ENCODE measurements around the gene PTPRN.
"Not testable (repeated sequence)": the region's sequence is repeated elsewhere in the genome, so short reads cannot be mapped to it uniquely, and the experiment has no call there.

- not testable (repeated sequence) for TF ChIP-seq ATF3 (IDR thresholded peaks at IDR 0.05; ENCODE audit: insufficient read depth, low read depth, low read length); YY1 (IDR thresholded peaks at IDR 0.05; ENCODE audit: low read depth, low read length); USF2 (IDR thresholded peaks at IDR 0.05; ENCODE audit: low read length); CTCF (IDR thresholded peaks at IDR 0.05; ENCODE audit: control extremely low read depth in 1 of 3, insufficient read depth in 1 of 3, low read depth in 1 of 3, low read length in 3 of 3); RNF2 (IDR thresholded peaks at IDR 0.05; ENCODE audit: borderline replicate concordance, low read depth, low read length, missing control alignments, poor library complexity, severe bottlenecking); EZH2 (IDR thresholded peaks at IDR 0.05; ENCODE audit: low read depth, low read length, severe bottlenecking); JUN (IDR thresholded peaks at IDR 0.05; ENCODE audit: low read depth, low read length)
Measured at GRCh38 chr2:219258942-219259341, 50.3 kb downstream of the PTPRN start.
